SH-SY5Y (cell line): ENCODE data around the gene CDC42EP5.

Experiments used
- GATA2 ChIP-seq: IDR thresholded peaks from 2 replicates; pipeline ENCODE4 v1.6.1; 2011; ENCODE audit warnings: mild to moderate bottlenecking, low read depth, low read length
- GATA3 ChIP-seq: IDR thresholded peaks from 2 replicates; pipeline ENCODE4 v1.6.1; 2011; ENCODE audit warnings: low read depth, mild to moderate bottlenecking, low read length, moderate library complexity

DNA sequence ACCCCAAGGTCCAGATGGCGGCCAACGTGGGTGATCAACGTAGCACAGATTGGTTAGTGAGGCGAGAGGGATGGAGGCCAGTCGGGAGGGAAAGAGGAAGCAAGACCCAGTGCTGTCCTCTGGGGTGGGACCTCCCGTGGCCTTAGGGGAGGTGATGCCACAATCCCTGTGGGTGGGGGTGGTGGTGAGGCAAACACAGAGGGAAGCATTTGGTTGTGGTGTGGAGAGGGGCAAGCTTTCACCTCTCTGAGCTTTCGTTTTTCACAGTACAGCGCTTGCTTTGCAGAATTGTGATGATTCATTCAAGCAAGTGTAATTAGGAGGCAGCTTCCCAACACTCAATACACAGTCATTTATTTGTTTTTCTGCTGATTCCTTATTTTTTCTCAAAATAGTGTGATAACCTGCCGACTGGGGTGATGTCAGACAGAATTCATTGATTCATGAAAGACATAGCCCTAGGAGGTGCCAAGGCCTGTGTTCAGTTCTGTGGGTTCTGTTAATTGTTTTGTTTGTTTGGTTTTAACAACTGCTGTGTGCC is 21.7 kb downstream of the CDC42EP5 start:
- TF ChIP-seq GATA3 (no peak), GATA2 (no peak)
